MM.1S (cell line): ENCODE data around the gene MYBPC3.

Experiments
- DNase-seq: peaks from one replicate; pipeline ENCODE4 v3.0.0-alpha.2; 2015
- H2AFZ ChIP-seq: fragments of 300-600 bp; sonication (generic); 2 replicates; pipeline ENCODE4 v1.6.0; 2016; ENCODE audit warnings: antibody characterized with exemption, low read length
- H3F3A ChIP-seq: fragments of 300-600 bp; sonication (generic); 2 replicates; pipeline ENCODE4 v1.6.1; 2016; ENCODE audit warnings: mild to moderate bottlenecking, antibody characterized with exemption, low read length, moderate library complexity, mixed read lengths; ENCODE audit not compliant: insufficient read depth
- H3K27ac ChIP-seq: fragments of 300-600 bp; sonication (generic); 2 replicates; pipeline ENCODE4 v1.5.1; 2016; ENCODE audit warnings: mild to moderate bottlenecking, low read length
- H3K27me3 ChIP-seq: fragments of 300-600 bp; sonication (generic); replicated peaks from 2 replicates; pipeline ENCODE4 v1.6.0; 2016; ENCODE audit warnings: low read length; ENCODE audit not compliant: insufficient read depth
- H3K36me3 ChIP-seq: fragments of 300-600 bp; sonication (generic); replicated peaks from 2 replicates; pipeline ENCODE4 v1.6.1; 2016; ENCODE audit warnings: mild to moderate bottlenecking, low read length, mixed read lengths; ENCODE audit not compliant: insufficient read depth
- H3K4me1 ChIP-seq: fragments of 300-600 bp; sonication (generic); 2 replicates; pipeline ENCODE4 v1.6.1; 2016; ENCODE audit warnings: low read length, mixed read lengths
- H3K4me2 ChIP-seq: fragments of 300-600 bp; sonication (generic); 2 replicates; pipeline ENCODE4 v1.6.0; 2016; ENCODE audit warnings: low read depth, low read length
- H3K4me3 ChIP-seq: fragments of 300-600 bp; sonication (generic); 2 replicates; pipeline ENCODE4 v1.5.1; 2016; ENCODE audit warnings: low read length, mixed read lengths
- H3K79me2 ChIP-seq: fragments of 300-600 bp; sonication (generic); 2 replicates; pipeline ENCODE4 v1.6.1; 2016; ENCODE audit warnings: mixed run types, low read length, mixed read lengths
- H3K9ac ChIP-seq: fragments of 300-600 bp; sonication (generic); 2 replicates; pipeline ENCODE4 v1.6.1; 2016; ENCODE audit warnings: low read length, mixed read lengths
- H3K9me2 ChIP-seq: fragments of 300-600 bp; sonication (generic); replicated peaks from 2 replicates; pipeline ENCODE4 v1.6.1; 2016; ENCODE audit warnings: mild to moderate bottlenecking, low read length, mixed read lengths; ENCODE audit not compliant: insufficient read depth
- H3K9me3 ChIP-seq: fragments of 300-600 bp; sonication (generic); replicated peaks from 2 replicates; pipeline ENCODE4 v1.6.1; 2016; ENCODE audit warnings: mild to moderate bottlenecking, low read length, mixed read lengths; ENCODE audit not compliant: insufficient read depth
- H4K20me1 ChIP-seq: fragments of 300-600 bp; sonication (generic); 2 replicates; pipeline ENCODE4 v1.6.1; 2016; ENCODE audit warnings: mild to moderate bottlenecking, low read length, moderate library complexity, mixed read lengths; ENCODE audit not compliant: insufficient read depth
- CTCF ChIP-seq: fragments of 300-600 bp; sonication (generic); IDR thresholded peaks from 2 replicates; pipeline ENCODE4 v1.5.1; 2016; ENCODE audit warnings: antibody characterized with exemption, low read length, mixed read lengths
- EZH2 ChIP-seq: fragments of 300-600 bp; sonication (generic); optimal IDR thresholded peaks from 2 replicates; pipeline ENCODE3; 2017; ENCODE audit warnings: low read depth, mild to moderate bottlenecking, antibody characterized with exemption, low read length, mixed read lengths
- EZH2phosphoT487 ChIP-seq: fragments of 300-600 bp; sonication (generic); IDR thresholded peaks from 2 replicates; pipeline ENCODE4 v1.6.1; 2018; ENCODE audit warnings: antibody characterized with exemption, low read length

The MYBPC3 gene

DNA sequence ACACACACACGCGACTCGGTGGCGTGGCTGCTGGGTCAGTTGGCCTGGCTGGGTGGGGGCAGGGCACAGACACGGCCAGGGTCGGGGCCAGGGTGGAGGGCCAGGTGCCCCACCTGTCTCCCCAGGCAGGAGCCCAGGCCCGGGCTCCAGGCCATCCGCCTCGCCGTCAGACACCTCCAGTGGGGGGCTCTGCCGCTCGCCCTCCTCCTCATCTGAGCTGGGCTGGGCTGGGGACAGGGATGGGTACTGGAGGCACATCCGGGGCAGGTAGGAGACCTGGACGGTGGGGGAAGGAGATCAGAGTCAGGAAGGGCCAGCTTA is 6.2 kb upstream of the MYBPC3 start:
- H4K20me1 ChIP-seq: no peaks in the 10 kb centered on the region
- no peak overlapping the region for H3K27ac ChIP-seq
- H3K79me2 ChIP-seq: no peaks in the 10 kb centered on the region
- H3K4me2 ChIP-seq: no peak overlapping the region
- no peak overlapping the region for H3K9ac ChIP-seq
- TF ChIP-seq EZH2phosphoT487: no peak
- TF ChIP-seq EZH2: no peak
- TF ChIP-seq CTCF: no peak
- H3K36me3 ChIP-seq: no peaks in the 10 kb centered on the region
- H3F3A ChIP-seq: no peaks in the 10 kb centered on the region
- H3K9me3 ChIP-seq: no peaks in the 10 kb centered on the region
- H3K4me3 ChIP-seq: no peak overlapping the region
- H3K9me2 ChIP-seq: no peaks in the 10 kb centered on the region
- H3K27me3 ChIP-seq: no peaks in the 10 kb centered on the region
- H3K4me1 ChIP-seq: no peaks in the 10 kb centered on the region
- no peak overlapping the region for H2AFZ ChIP-seq
- no peak for DNase-seq

DNA sequence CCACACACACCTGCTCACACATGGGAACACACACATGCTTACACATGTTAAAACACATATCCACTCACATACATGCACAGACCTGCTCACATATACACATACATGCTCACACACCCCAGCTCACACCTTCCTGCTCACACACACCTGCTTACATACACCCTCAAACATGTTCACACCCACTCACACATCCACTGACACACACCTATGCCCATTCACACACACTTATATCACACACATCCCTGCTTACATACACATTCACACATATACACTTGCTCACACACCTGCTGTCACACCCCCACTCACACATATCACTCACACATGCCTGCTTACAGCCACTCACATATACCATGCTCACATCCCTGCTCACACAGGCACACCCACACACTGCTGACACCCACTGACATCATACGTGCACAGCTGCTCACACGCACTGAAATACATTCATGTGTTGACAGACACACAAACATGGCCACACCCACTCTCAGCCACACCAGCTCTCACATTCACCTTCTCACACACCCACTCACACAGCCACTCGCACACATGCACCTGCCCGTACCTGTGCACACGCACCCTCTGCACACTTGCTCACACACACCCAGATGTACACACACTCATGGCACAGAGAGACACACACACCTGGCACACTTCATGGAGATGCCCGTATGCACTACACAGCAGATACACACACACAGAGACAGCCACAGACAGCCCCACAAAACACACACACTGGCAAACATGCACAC is 5.7 kb upstream of the MYBPC3 start:
- Histone ChIP-seq H3K9me2 (no peaks in the 10 kb centered on the region), H3K27me3 (no peaks in the 10 kb centered on the region), H3K9ac (no peak overlapping the region), H3K36me3 (no peaks in the 10 kb centered on the region), H3K4me1 (no peaks in the 10 kb centered on the region), H3F3A (no peaks in the 10 kb centered on the region), H2AFZ (no peak overlapping the region), H4K20me1 (no peaks in the 10 kb centered on the region), H3K4me2 (no peak overlapping the region), H3K27ac (no peak overlapping the region), H3K79me2 (no peaks in the 10 kb centered on the region), H3K4me3 (no peak overlapping the region), H3K9me3 (no peaks in the 10 kb centered on the region)
- DNase-seq: no peak
- no peak for TF ChIP-seq CTCF
- no peak for TF ChIP-seq EZH2
- TF ChIP-seq EZH2phosphoT487: no peak

DNA sequence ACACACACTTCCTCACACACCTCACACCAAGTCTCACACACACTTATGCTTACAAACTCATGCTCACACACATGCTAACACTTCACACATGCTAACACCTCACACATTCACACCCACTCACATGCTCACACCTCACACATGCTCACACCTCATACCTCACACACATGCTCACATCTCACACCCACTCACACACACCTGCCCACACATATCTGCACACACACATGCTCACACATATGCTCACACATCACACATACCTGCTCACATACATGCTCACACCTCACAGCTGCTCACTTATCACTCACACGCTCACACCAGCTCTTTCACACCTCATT is 4.5 kb upstream of the MYBPC3 start:
- H3K27ac ChIP-seq: no peak overlapping the region
- H3K9ac ChIP-seq: no peak overlapping the region
- no peaks in the 10 kb centered on the region for H3K4me1 ChIP-seq
- no peak overlapping the region for H2AFZ ChIP-seq
- no peaks in the 10 kb centered on the region for H4K20me1 ChIP-seq
- H3K4me2 ChIP-seq: no peak overlapping the region
- no peaks in the 10 kb centered on the region for H3K9me2 ChIP-seq
- no peak for DNase-seq
- no peaks in the 10 kb centered on the region for H3K9me3 ChIP-seq
- H3F3A ChIP-seq: no peaks in the 10 kb centered on the region
- H3K4me3 ChIP-seq: no peak overlapping the region
- no peaks in the 10 kb centered on the region for H3K36me3 ChIP-seq
- TF ChIP-seq EZH2phosphoT487: no peak
- H3K79me2 ChIP-seq: no peaks in the 10 kb centered on the region
- no peaks in the 10 kb centered on the region for H3K27me3 ChIP-seq

GRCh38 chr11:47356129-47356997 is 3.9 kb upstream of the MYBPC3 start:
- DNase-seq: no peak
- no peak overlapping the region for H3K27ac ChIP-seq
- no peaks in the 10 kb centered on the region for H3F3A ChIP-seq
- no peak overlapping the region for H3K4me3 ChIP-seq
- H3K27me3 ChIP-seq: no peaks in the 10 kb centered on the region
- no peaks in the 10 kb centered on the region for H4K20me1 ChIP-seq
- no peaks in the 10 kb centered on the region for H3K4me1 ChIP-seq
- H3K9me3 ChIP-seq: no peaks in the 10 kb centered on the region
- no peak for TF ChIP-seq EZH2phosphoT487
- TF ChIP-seq CTCF: no peak
- TF ChIP-seq EZH2: no peak
- H3K9me2 ChIP-seq: no peaks in the 10 kb centered on the region
- H3K4me2 ChIP-seq: no peak overlapping the region
- no peaks in the 10 kb centered on the region for H3K36me3 ChIP-seq
- no peaks in the 10 kb centered on the region for H3K79me2 ChIP-seq
- no peak overlapping the region for H2AFZ ChIP-seq
- no peak overlapping the region for H3K9ac ChIP-seq
